ENCODE results near the gene HLA-DMB. TPM values are rescaled to one million over a fixed set of nuclear protein-coding genes. Genes with fewer than 3 reads are reported as not detected.

The HLA-DMB gene
- total RNA-seq, 2 donors from 2014 or later: 7.3 to 15.2 TPM

GRCh38 chr6:32954986-32955802 is 14.4 kb upstream of the HLA-DMB start:
- TF ChIP-seq POLR2AphosphoS5 (IDR thresholded peaks at IDR 0.05) (no peak), CTCF (IDR thresholded peaks at IDR 0.05) (no peak), POLR2A (IDR thresholded peaks at IDR 0.05) (no peak)
- DNase-seq (ENCODE audit: low spot score): no peak
- 33% methylated on average over 3 of the region's 3 CpGs for WGBS
- no peak overlapping the region for H3K27ac ChIP-seq
- H3K4me1 ChIP-seq (replicated peaks): no peaks in the 10 kb centered on the region
- H3K9me3 ChIP-seq: no peaks in the 10 kb centered on the region
- H3K27me3 ChIP-seq (replicated peaks; ENCODE audit: insufficient read depth): no peaks in the 10 kb centered on the region
- H3K36me3 ChIP-seq: no peaks in the 10 kb centered on the region
- intact Hi-C loops (cut with DNase I): no loop called here
- H3K4me3 ChIP-seq: no peak overlapping the region

GRCh38 chr6:32954267-32954666 is 13.4 kb upstream of the HLA-DMB start:
- no peaks in the 10 kb centered on the region for H3K27me3 ChIP-seq (replicated peaks; ENCODE audit: insufficient read depth)
- DNase-seq (ENCODE audit: low spot score): no peak

GRCh38 chr6:32953775-32954174 is 12.9 kb upstream of the HLA-DMB start:
- Histone ChIP-seq H3K27ac (no peak overlapping the region), H3K9me3 (no peaks in the 10 kb centered on the region), H3K27me3 (replicated peaks; ENCODE audit: insufficient read depth) (no peaks in the 10 kb centered on the region), H3K4me1 (replicated peaks) (no peaks in the 10 kb centered on the region), H3K36me3 (no peaks in the 10 kb centered on the region), H3K4me3 (no peak overlapping the region)
- 76% methylated on average over 4 of the region's 4 CpGs for WGBS
- DNase-seq (ENCODE audit: low spot score): no peak
- TF ChIP-seq POLR2A (IDR thresholded peaks at IDR 0.05) (no peak), CTCF (IDR thresholded peaks at IDR 0.05) (no peak), POLR2AphosphoS5 (IDR thresholded peaks at IDR 0.05) (no peak)
- intact Hi-C loops (cut with DNase I): no loop called here

More at GRCh38 chr6:32954267-32954666, 13.4 kb upstream of the HLA-DMB start:
- 80% methylated on average over 4 of the region's 4 CpGs for WGBS
- H3K4me1 ChIP-seq (replicated peaks): no peaks in the 10 kb centered on the region
- intact Hi-C loops (cut with DNase I): no loop called here
- H3K27ac ChIP-seq: no peak overlapping the region
- H3K36me3 ChIP-seq: no peaks in the 10 kb centered on the region
- no peak overlapping the region for H3K4me3 ChIP-seq
- no peaks in the 10 kb centered on the region for H3K9me3 ChIP-seq
- TF ChIP-seq CTCF (IDR thresholded peaks at IDR 0.05): no peak
- no peak for TF ChIP-seq POLR2AphosphoS5 (IDR thresholded peaks at IDR 0.05)
- TF ChIP-seq POLR2A (IDR thresholded peaks at IDR 0.05): no peak

- Histone ChIP-seq H3K27ac (peak within 1 kb of the TSS; percentile 21 to 57), H3K4me3 (peak within 1 kb of the TSS in 1 of 2 donors; percentile 10), H3K4me1 (replicated peaks) (no peaks in the 10 kb centered on the region), H3K9me3 (no peaks in the 10 kb centered on the region), H3K36me3 (no peaks in the 10 kb centered on the region), H3K27me3 (replicated peaks; ENCODE audit: insufficient read depth) (no peaks in the 10 kb centered on the region)
- 34% methylated on average over 10 of the region's 10 CpGs for WGBS
- intact Hi-C loops (cut with DNase I): no loop called here
- peak; percentile 92 for DNase-seq (ENCODE audit: low spot score)
- TF ChIP-seq POLR2A (IDR thresholded peaks at IDR 0.05) (peak; percentile 78), POLR2AphosphoS5 (IDR thresholded peaks at IDR 0.05) (peak; percentile 96), CTCF (IDR thresholded peaks at IDR 0.05) (peak; percentile 35 to 92 (median 78))
These were observed 12.2 kb upstream of the HLA-DMB start, which contains the start of gene HLA-DMA for GRCh38 chr6:32952817-32953739. TSS of gene HLA-DMA (minus strand) at chr6:32953097. CDS start at chr6:32953036, 61 bp downstream.
